ENCODE data around the gene MLLT1.
"Not testable (repeated sequence)": the region's sequence is repeated elsewhere in the genome, so short reads cannot be mapped to it uniquely, and the experiment has no call there.

The MLLT1 gene, protein sequence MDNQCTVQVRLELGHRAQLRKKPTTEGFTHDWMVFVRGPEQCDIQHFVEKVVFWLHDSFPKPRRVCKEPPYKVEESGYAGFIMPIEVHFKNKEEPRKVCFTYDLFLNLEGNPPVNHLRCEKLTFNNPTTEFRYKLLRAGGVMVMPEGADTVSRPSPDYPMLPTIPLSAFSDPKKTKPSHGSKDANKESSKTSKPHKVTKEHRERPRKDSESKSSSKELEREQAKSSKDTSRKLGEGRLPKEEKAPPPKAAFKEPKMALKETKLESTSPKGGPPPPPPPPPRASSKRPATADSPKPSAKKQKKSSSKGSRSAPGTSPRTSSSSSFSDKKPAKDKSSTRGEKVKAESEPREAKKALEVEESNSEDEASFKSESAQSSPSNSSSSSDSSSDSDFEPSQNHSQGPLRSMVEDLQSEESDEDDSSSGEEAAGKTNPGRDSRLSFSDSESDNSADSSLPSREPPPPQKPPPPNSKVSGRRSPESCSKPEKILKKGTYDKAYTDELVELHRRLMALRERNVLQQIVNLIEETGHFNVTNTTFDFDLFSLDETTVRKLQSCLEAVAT

DNA sequence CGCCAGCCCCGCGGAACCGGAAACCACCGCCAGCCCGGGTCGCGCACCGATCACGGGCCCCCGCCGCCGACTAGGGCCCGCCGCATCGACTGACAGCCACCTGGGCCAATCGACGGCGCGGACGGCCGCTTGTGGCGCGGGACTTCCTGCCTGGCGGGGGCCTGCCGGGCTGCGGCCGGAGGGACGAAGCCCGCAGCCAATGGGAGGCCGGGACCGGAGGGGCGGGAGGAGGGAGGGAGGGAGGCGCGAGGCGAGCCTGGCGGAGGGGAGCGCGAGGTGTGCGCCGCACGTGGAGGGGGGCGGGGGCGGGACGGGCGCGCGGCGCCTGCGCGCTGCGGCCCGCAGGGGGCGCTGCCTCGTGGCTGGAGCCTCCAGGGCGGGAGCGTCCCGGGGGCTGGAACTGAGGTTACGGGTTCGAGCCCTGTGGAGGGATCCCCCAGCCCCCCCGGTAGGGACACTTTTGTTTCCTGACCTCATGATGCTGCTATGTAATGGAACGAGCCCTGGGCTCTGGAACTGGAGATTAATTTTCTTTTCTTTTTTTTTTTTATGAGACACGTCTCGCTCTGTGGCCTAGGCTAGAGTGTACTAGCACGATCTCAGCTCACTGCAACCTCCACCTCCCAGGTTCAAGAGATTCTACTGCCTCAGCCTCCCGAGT lies at the start of gene MLLT1:
Gene MLLT1, minus strand, starts transcription at position 45 of the 661 bp plus-strand sequence. CDS start 191 bp downstream, outside the sequence.
- DNase-seq = peak; percentile 98
- peak; percentile 97 for ATAC-seq

DNA sequence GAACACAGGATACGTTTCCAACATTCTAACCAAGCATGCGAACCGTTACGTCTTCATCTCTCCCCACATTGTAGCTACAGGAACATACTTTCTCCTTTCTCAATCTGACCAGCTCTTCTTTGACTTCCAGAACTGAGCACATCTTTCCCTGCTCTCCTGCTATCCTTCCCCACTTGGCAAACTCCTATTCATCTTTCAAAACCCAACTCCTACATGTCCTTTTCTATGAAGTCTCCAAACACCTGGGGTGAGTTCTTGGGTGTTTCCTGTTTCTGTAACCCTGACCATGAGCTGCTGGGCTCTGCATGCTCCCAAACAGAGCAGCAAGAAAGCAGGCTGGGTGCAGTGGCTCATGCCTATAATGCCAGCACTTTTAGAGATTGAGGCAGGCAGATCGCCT lies 47.0 kb upstream of the MLLT1 start:
- DNase-seq (no peak), ATAC-seq (no peak)

DNA sequence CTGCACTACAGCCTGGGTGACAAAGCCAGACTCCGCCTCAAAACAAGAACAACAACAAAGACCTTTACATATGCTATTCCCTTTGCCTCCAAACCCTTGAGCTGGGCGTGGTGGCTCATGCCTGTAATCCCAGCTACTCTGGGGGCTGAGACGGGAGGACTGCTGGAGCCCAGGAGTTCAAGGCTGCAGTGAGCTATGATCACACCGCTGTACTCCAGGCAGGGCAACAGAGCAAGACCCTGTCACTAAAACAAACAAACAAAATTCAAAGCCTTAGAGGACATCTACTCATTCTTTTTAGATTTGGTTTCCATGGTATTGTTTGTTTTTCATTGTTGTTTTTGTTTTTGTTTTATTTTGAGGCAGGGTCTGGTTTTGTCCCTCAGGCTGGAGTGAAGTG lies 45.8 kb upstream of the MLLT1 start:
- ATAC-seq (no peak), DNase-seq (no peak)

DNA sequence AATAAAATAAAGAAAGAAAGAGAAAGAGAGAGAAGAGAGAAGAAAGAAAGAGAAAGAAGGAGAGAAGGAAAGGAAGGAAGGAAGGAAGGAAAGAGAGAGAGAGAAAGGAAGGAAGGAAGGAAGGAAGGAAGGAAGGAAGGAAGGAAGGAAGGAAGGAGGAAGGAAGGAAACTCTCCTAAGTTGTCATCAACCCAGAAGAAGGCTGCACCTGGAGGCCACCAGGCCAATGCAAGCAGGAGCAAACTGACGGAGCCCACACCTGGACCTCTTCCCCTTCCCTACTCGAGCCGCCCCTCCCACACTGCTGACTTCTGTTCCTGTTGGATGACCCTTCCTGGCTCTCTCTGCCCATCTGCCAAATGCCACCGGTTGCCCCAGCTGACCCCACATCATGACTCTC lies 45.0 kb upstream of the MLLT1 start:
- ATAC-seq (no peak), DNase-seq (no peak)

DNA sequence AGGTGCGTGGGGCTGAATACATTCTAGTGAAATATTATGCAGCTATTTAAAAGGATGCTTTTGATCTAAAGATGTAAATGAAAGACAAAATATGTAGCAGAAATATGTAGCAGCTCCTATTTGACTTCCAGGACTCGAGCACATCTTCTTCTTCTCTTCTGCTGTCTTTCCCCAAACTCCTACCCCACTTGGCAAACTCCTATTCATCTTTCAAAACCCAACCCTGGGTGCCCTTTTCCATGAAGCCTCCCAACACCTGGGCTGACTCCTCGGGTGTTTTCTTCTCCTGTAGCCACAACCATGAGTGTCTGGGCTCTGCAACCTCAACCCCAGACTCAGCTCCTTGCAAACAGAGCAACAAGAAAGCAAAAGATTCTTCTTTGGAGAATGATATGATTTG lies 42.5 kb upstream of the MLLT1 start:
- no peak for ATAC-seq
- no peak for DNase-seq

DNA sequence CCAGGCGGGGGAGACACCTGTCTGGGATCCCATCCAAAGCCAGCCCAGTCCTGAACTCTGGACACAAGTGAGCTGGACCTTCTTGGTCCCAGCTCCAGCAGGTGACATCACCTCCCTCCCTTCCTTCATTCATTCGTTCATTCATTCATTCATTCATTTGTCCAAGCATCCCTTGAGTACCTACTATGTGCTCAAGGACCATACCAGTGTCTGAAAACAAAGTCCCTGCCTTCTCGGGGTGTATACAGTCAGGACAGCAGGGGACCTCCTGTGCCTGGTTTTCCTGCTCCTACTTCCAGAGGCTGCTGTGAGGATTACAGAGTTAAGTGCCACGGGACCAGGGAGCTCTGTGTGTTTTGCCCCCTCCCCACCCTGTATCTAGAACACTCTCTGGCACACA lies 39.6 kb upstream of the MLLT1 start:
- no peak for ATAC-seq
- DNase-seq = no peak

DNA sequence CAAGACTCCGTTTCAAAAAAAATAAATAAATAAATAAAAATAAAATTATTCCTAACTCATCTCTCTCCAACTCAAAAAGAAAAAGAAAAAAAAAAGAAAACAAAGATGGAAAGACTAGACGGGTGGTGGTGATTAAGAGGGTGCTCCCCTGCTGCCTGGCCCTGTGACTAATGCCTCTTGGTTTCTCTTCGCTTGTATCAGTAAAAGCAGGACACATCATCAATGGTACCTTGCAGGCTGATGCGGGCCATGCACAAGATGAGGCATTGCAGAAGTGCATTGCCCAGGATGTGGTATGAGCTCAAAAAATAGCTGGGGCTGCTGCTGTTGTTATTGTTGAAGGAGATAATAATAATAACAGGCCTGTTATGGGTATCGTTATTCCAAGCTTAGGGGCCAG lies 39.0 kb upstream of the MLLT1 start:
- ATAC-seq (no peak), DNase-seq (no peak)

DNA sequence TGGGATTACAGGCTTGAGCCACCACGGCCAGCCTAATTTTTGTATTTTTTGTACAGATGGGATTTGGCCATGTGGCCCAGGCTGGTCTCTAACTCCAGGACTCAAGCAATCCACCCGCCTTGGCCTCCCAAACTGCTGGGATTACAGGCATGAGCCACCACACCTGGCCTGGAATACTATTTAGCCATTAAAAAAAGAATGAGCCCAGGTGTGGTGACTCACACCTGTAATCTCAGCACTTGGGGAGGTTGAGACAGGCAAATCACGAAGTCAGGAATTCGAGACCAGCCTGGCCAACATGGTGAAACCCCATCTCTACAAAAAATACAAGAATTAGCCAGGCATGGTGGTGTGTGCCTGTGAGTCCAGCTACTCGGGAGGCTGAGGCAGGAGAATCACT lies 35.9 kb upstream of the MLLT1 start:
- not testable (repeated sequence) for DNase-seq, ATAC-seq

DNA sequence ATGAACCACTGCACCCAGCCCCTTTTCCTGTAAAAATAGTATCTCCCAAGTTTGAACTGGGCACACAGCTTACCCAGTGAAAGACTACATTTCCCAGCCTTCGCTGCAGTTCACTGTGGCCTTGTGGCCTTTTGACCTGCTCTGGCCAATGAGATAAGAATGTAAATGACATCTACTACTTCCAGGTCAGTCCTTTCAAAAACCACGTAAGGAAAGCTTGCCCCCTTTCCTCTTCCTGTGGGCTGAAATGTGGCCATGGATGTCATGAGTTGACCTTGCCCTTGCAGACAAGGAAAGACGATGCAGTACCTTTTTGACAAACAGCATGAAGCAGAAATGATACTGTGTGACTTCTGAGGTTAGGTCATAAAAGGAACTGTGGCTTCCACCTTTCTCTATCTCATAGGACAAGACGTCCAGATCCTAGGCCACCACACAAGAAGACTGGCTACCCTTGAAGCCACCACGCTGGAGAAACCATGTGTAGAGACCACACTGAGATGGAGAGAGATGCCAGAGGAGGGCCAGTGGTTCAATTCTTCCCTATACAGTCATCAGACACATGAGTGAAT lies 33.7 kb upstream of the MLLT1 start:
- ATAC-seq (no peak), DNase-seq (no peak)

DNA sequence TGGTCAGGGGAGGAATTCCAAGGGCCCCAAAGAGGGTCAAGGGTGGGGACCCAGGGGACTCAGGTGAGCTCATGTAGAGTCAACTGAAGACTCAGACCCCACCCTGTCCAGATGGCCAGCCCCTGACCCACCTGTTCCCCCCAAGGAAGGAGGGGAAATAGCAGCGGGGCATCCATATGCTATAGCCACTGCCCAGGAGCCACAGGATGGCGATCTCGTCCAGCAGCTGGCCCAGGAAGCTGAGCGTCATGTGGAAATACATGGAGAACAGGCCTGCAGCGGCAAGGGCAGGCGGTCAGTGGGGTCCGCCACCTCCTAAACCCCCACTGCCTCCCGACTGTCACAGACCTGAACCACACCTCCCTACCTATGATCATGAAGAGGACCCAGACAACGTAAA lies 32.2 kb upstream of the MLLT1 start:
- DNase-seq (no peak), ATAC-seq (no peak)

DNA sequence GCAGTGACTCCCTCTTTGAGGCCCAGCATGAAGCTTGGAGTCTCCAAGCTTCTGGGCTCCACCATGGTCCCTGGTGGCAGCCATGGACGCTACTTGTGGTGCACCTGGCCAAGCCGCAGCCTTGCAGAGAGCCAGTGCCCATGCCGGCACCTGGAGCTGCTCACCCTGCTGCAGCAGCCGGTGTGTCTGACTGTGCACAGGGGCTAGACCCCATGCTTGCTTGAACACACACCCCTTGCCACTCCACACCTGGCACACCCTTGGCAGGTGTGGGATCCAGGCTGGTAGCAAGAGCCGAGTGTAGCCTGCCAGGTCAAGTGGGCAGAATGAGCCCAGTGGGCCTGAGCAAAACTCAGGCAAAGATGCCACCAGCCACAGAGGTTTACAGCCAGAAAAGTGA lies 18.6 kb upstream of the MLLT1 start:
- DNase-seq = no peak
- ATAC-seq = no peak

DNA sequence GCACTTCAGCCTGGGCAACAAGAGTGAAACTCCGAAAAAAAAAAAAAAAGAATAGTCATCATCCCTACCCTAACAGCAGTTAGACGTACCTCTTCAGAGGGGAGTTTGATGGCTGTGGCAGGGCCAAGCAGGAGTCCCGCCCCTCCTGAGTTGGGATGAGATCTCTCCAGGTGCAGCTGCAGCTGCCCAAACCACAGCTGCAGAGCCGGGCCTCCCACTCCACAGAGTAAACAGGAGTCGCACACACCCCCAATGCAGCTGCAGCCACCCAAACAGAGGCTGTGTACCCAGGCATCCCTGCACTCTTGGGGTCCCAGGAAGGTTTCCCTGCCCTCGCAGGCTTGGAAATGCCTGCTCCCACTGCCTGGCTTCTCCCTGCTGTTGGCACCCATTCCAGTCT lies 17.4 kb upstream of the MLLT1 start:
- DNase-seq (no peak), ATAC-seq (no peak)

DNA sequence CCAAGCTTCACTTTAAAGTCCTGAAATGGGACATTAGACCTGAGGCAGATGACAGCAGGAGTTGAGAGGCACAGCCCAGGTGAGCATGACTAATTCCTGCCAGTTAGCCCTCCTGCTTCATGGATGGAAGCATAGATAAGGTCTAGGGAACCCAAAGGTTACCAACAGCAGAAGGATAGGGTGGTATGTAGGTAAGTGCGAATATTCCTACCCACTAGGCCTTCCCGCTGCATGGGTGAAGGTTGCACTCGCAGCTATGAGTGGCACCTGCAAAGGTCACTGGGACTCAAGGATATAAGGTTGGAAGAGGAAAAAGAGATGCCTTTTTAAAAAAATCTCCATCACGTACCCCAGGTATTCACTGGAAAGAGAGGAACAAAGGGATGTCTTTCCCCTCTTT lies 12.2 kb upstream of the MLLT1 start:
- ATAC-seq (no peak), DNase-seq (no peak)

DNA sequence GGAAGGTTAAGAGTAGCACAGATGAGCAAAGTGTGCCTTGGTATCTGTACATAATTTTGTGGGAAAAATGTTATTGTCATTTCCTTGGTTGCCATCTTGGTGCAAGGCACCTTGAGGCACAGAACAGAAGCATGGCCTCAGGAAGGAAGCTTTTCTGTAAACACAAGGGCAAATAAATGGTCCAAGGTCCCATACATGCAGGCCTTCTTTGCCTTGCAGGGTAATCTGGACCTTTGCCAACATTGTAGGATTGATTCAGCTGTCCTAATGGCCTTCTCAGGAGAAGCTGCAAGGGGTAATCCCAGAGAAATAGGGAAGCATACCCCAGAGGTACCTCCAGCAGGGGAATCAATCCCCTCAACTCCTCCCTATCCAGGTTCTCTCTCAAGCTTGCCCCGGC lies 9.0 kb upstream of the MLLT1 start:
- DNase-seq = no peak
- ATAC-seq = no peak

DNA sequence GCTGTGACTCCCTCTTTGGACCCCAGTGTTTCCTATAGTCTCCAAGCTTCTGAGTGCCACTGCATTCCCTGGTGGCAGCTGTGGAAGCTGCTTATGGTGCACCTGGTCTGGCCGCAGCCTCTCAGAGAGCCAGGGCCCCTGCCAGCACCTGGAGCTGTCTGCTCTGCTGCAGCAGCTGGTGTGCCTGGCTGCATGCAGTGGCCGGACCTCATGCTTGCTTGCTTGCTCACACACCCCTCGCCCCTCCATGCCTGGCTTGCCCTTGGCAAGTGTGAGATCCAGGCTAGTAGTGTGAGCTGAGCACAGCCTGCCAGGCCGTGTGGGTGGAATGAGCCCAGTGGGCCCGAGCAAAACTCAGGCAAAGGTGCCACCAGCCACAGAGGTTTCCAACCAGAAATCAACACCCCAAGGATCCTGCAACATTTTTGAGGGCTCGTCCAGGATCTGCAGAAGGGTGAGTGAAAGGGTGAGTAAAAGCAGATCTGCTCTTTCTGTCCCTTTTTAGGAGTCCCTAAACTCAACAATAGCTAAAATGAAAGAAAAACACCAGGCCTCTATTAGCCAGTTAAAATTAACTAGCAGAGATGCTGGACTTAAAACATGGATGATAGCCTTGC lies 7.6 kb upstream of the MLLT1 start:
- ATAC-seq = no peak
- no peak for DNase-seq

DNA sequence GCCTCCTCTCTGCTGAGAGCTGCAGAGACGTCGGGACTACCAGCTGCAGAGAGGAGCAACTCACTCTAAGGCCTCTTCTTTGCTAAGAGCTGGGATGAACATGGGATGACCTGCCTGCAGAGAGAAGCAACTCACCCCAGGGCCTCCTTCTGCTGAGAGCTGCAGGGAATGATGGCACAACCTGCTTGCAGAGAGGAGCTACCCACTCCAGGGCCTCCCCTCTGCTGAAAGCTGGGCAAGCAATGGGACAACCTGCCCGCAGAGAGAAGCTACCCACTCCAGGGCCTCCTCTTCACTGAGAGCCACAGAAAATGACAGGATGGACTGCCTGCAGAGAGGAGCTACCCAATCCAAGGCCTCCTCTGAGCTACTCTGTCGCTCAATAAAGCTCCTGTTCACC lies 6.9 kb upstream of the MLLT1 start:
- ATAC-seq = no peak
- DNase-seq = no peak

DNA sequence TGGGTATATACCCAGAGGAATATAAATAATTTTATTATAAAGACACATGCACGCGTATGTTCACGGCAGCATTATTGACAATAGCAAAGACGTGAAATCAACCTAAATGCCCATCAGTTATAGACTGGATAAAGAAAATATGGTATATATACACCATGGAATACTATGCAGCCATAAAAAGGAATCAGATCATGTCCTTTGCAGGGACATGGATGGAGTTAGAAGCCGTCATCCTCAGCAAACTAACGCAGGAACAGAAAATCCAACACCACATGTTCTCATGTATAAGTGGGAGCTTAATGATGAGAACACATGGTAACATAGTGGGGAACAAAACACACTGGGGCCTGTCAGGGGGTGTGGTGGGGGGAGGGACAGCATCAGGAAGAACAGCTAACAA lies 2.6 kb upstream of the MLLT1 start:
- not testable (repeated sequence) for ATAC-seq, DNase-seq

DNA sequence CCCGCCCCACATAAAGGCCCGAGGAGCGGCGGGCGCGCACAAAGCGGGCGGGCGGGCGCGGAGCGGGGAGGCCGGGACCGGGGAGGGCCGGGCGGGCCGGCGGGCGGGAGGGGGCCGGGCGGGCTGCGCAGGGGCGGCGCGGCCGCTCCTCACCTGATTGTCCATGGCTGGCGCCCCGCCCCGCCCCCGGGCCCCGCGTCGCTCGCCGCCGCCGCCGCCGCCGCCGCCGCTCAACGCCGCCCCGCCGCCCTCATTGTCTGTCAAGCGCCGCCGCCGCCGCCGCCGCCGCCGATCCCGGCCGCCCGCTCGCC lies 200 bp downstream of the MLLT1 start:
- ATAC-seq = peak; percentile 30
- DNase-seq = no peak

DNA sequence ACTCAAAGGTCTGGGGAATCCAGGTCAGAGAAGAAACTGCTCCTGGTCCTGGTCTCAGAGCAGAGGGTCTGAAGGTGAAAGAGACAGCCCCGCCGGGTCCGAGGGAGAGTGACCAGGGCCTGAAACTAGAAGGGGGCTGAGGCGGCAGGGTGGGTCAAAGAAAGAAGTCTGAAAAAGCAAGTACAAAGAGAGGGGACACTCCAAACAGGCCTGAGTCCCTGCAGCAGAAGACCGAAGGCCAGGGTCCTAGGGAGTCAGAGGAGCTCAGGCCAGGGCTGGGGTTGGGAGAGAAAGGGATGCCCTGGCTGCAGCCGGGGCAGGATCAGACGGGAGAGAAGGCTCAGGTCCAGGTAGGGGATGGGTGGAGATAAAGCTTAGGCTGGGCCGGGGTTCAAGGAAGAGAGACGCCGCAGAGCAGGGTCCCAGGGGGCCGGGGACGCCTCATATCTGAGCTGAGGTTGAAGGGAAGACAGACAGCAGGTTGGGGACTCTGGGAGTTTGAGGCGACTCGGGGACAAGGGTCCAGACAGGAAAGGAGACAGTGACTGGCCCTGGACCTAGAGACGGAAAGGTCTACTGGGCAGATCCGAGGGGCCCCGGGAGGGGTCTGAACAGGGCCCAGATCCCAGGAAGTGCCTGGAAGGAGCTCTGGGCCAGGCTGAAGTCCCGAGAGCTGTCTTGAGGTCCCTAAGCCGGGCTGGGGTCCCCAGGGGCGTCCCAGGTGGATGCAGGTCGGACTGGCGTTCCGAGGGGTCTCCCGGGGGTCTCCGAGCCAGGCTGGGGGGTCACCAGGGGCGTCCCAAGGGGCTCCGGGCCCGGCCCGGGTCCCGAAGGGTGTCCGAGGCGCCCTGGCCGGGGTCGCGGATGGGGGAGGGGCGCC lies 795 bp downstream of the MLLT1 start:
- ATAC-seq (no peak), DNase-seq (no peak)

DNA sequence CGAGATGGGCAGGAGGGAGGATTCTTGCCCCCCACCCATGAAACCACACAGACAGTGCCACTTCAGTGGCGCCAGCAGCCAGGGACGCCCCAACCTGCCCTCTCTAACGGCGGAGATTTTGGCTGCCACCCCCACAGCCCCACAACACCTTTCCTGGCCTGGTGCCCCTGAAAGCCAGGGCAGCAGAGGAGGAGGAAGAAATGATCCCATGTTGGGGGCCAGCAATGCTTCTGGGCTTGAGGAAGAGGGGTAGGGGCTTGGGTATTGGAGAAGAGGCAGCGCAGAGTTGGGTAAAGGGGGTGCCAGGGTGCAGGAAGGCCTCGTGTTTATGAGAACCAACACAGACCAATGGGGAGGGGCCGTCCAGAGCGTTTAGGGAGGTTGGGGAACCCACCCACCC lies 1.7 kb downstream of the MLLT1 start:
- DNase-seq = no peak
- ATAC-seq = no peak

DNA sequence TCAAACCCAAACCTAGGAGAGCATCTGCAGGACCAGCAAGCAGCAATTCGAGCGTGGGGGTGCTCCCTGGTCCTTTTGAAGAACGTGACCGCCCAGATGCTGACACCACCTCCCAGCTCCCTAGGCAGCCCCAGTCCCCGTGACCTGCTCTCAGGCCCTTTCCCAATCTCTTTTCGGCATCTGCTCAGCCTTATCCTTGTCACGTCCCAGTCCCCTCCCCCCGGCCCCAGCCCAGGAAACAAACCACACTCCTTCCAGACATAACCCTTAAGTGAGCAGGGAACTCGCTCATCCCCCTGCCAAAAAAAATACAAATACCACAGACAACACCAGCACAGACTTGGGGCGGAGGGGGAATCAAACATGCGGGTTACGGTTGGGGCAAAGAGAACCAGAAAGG lies 3.3 kb downstream of the MLLT1 start:
- DNase-seq = no peak

DNA sequence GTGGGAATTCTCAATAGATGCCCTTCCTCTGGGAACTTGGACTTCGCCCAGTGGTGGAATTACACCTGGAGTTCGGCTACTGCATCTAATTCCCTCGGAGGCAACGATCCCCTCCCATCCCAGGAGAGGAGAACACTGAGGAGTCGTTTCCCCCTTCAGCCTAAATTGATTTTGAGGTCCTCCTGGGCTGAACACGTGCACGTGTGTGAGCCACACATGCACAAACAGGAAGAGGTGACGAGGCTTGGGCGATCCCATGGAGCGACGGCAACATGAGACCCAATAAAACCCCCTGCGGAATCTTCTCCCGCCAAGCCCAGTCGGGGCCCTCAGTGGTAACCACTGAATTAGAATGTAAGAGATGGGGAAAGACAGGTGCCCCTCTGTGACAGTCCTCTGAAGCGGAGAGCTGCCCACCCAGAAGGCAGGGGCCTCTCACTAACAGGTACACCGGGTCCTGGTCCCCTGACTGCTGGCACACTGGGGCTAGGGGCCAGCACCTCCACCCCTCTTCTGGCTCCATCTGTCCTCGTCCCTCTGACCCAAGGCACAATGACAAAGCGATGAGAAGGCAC lies 4.5 kb downstream of the MLLT1 start:
- DNase-seq = no peak

More for the DNA sequence above, 3.3 kb downstream of the MLLT1 start:
- ATAC-seq = no peak

More for the DNA sequence above, 4.5 kb downstream of the MLLT1 start:
- ATAC-seq = no peak

Measured in stimulated activated naive CD8-positive, alpha-beta T cell treated with anti-CD3 and anti-CD28 coated beads, Interleukin-15, Interleukin-2, amounts not matched to agents 100 U/mL and 50 U/mL, for 24 hours (primary cell).